Naive B cell (primary cell): Measurements from ENCODE around the gene ARHGAP28. TPM values are rescaled to one million over a fixed set of nuclear protein-coding genes. Genes with fewer than 3 reads are reported as not detected.

Source experiments
- ATAC-seq, 2 donors: fragments of 150-1000 bp; cut with Tn5 transposase; 2 replicates each; pipeline ENCODE4 v1.10.0; 2021; ENCODE audit warnings: low read depth in 2 of 2, mild to moderate bottlenecking in 2 of 2, moderate library complexity in 2 of 2
- DNase-seq: peaks from one replicate; pipeline ENCODE4 v3.0.0; 2022
- H3K27ac Mint-ChIP-seq, 6 donors: one replicate each; pipeline ENCODE4 v1.8.0; 2020 to 2022; ENCODE audit warnings: mild to moderate bottlenecking in 6 of 6, mixed read lengths in 6 of 6, moderate library complexity in 5 of 6, inconsistent platforms in 2 of 6
- H3K27me3 Mint-ChIP-seq, 3 donors: one replicate each; pipeline ENCODE4 v1.8.0; 2021 to 2022; ENCODE audit warnings: mixed read lengths in 3 of 3, mild to moderate bottlenecking in 1 of 3
- H3K36me3 Mint-ChIP-seq, 2 donors: one replicate each; pipeline ENCODE4 v1.8.0; 2020 to 2022; ENCODE audit warnings: mixed read lengths in 2 of 2, inconsistent platforms in 1 of 2, mild to moderate bottlenecking in 1 of 2
- H3K4me1 Mint-ChIP-seq, 3 donors: one replicate each; pipeline ENCODE4 v1.8.0; 2020 to 2022; ENCODE audit warnings: mixed read lengths in 3 of 3, inconsistent platforms in 1 of 3, mild to moderate bottlenecking in 1 of 3, moderate library complexity in 1 of 3
- H3K4me3 Mint-ChIP-seq, 8 donors: one replicate each; pipeline ENCODE4 v1.8.0; 2020 to 2022; ENCODE audit warnings: mild to moderate bottlenecking in 8 of 8, mixed read lengths in 8 of 8, moderate library complexity in 8 of 8, inconsistent platforms in 2 of 8
- H3K9me3 Mint-ChIP-seq, 7 donors: one replicate each; pipeline ENCODE4 v1.8.0; 2020 to 2022; ENCODE audit warnings: mixed read lengths in 7 of 7, mild to moderate bottlenecking in 5 of 7, inconsistent platforms in 2 of 7, moderate library complexity in 1 of 7
- polyA plus RNA-seq, 6 donors: library from polyadenylated mRNA; unstranded; fragments of 300-500 nt; fragmentation: Illumina TruSeq; gene quantifications; one replicate each; pipeline ENCODE4 v1.2.3, GENCODE V29; 2021; ENCODE audit warnings: low read depth in 6 of 6

ARHGAP28 gene
- polyA plus RNA-seq, 6 donors from 2014 or later, result not detected

GRCh38 chr18:6759579-6759978, 30.1 kb downstream of the ARHGAP28 start:
- Mint-ChIP-seq H3K9me3 (peaks cover 0 to 9% (median 0%) of the 10 kb centered on the region in 7 donors), H3K27me3 (no peaks in the 10 kb centered on the region), H3K36me3 (no peaks in the 10 kb centered on the region), H3K27ac (no peak overlapping the region), H3K4me3 (no peak overlapping the region), H3K4me1 (no peaks in the 10 kb centered on the region)
- DNase-seq (no peak), ATAC-seq (no peak)

- no peaks in the 10 kb centered on the region for H3K27me3 Mint-ChIP-seq
- H3K27ac Mint-ChIP-seq, result no peak overlapping the region
- no peak for DNase-seq
- H3K4me1 Mint-ChIP-seq, result no peaks in the 10 kb centered on the region
- ATAC-seq, result no peak
- H3K36me3 Mint-ChIP-seq, result no peaks in the 10 kb centered on the region
- no peak overlapping the region for H3K4me3 Mint-ChIP-seq
- peaks cover 3 to 19% (median 4%) of the 10 kb centered on the region in 7 donors for H3K9me3 Mint-ChIP-seq
These were observed 34.0 kb downstream of the ARHGAP28 start for GRCh38 chr18:6763524-6763923.

GRCh38 chr18:6764382-6764781, 34.9 kb downstream of the ARHGAP28 start:
- Mint-ChIP-seq H3K4me3 (no peak overlapping the region), H3K27ac (no peak overlapping the region), H3K9me3 (peaks cover 3 to 19% (median 4%) of the 10 kb centered on the region in 7 donors), H3K4me1 (no peaks in the 10 kb centered on the region), H3K27me3 (no peaks in the 10 kb centered on the region), H3K36me3 (no peaks in the 10 kb centered on the region)
- DNase-seq (no peak), ATAC-seq (no peak)

GRCh38 chr18:6773777-6774176, 44.3 kb downstream of the ARHGAP28 start:
- peaks cover 0 to 8% (median 2%) of the 10 kb centered on the region in 7 donors for H3K9me3 Mint-ChIP-seq
- no peaks in the 10 kb centered on the region for H3K4me1 Mint-ChIP-seq
- H3K36me3 Mint-ChIP-seq, result no peaks in the 10 kb centered on the region
- no peak for ATAC-seq
- DNase-seq, result no peak
- H3K27me3 Mint-ChIP-seq, result peaks cover 0 to 4% (median 0%) of the 10 kb centered on the region in 3 donors
- H3K4me3 Mint-ChIP-seq, result no peak overlapping the region
- no peak overlapping the region for H3K27ac Mint-ChIP-seq

- H3K27ac Mint-ChIP-seq, result no peak overlapping the region
- ATAC-seq (no peak), DNase-seq (no peak)
- H3K4me3 Mint-ChIP-seq, result no peak overlapping the region
- H3K4me1 Mint-ChIP-seq, result no peaks in the 10 kb centered on the region
- H3K36me3 Mint-ChIP-seq, result no peaks in the 10 kb centered on the region
- peaks cover 0 to 12% (median 2%) of the 10 kb centered on the region in 7 donors for H3K9me3 Mint-ChIP-seq
- H3K27me3 Mint-ChIP-seq, result peaks cover 0 to 4% (median 0%) of the 10 kb centered on the region in 3 donors
These were observed 45.7 kb downstream of the ARHGAP28 start for GRCh38 chr18:6775237-6775636.

GRCh38 chr18:6775702-6776101, 46.2 kb downstream of the ARHGAP28 start:
- no peaks in the 10 kb centered on the region for H3K4me1 Mint-ChIP-seq
- peaks cover 0 to 12% (median 2%) of the 10 kb centered on the region in 7 donors for H3K9me3 Mint-ChIP-seq
- H3K27me3 Mint-ChIP-seq, result peaks cover 0 to 4% (median 0%) of the 10 kb centered on the region in 3 donors
- H3K4me3 Mint-ChIP-seq, result no peak overlapping the region
- no peak for DNase-seq
- no peak for ATAC-seq
- no peaks in the 10 kb centered on the region for H3K36me3 Mint-ChIP-seq
- H3K27ac Mint-ChIP-seq, result no peak overlapping the region

GRCh38 chr18:6776188-6776587, 46.7 kb downstream of the ARHGAP28 start:
- ATAC-seq (no peak), DNase-seq (no peak)
- peaks cover 0 to 12% (median 2%) of the 10 kb centered on the region in 7 donors for H3K9me3 Mint-ChIP-seq
- H3K4me1 Mint-ChIP-seq, result no peaks in the 10 kb centered on the region
- H3K4me3 Mint-ChIP-seq, result no peak overlapping the region
- H3K27me3 Mint-ChIP-seq, result peaks cover 0 to 4% (median 0%) of the 10 kb centered on the region in 3 donors
- no peak overlapping the region for H3K27ac Mint-ChIP-seq
- no peaks in the 10 kb centered on the region for H3K36me3 Mint-ChIP-seq

- H3K4me1 Mint-ChIP-seq, result no peaks in the 10 kb centered on the region
- no peak overlapping the region for H3K4me3 Mint-ChIP-seq
- no peak for ATAC-seq
- peaks cover 0 to 12% (median 2%) of the 10 kb centered on the region in 7 donors for H3K9me3 Mint-ChIP-seq
- peaks cover 0 to 4% (median 0%) of the 10 kb centered on the region in 3 donors for H3K27me3 Mint-ChIP-seq
- no peak overlapping the region for H3K27ac Mint-ChIP-seq
- DNase-seq, result no peak
- H3K36me3 Mint-ChIP-seq, result no peaks in the 10 kb centered on the region
These were observed 48.0 kb downstream of the ARHGAP28 start for GRCh38 chr18:6777509-6777908.

- H3K27ac Mint-ChIP-seq, result no peak overlapping the region
- peaks cover 0 to 12% (median 2%) of the 10 kb centered on the region in 7 donors for H3K9me3 Mint-ChIP-seq
- H3K4me3 Mint-ChIP-seq, result no peak overlapping the region
- DNase-seq (no peak), ATAC-seq (no peak)
- H3K4me1 Mint-ChIP-seq, result no peaks in the 10 kb centered on the region
- peaks cover 0 to 4% (median 0%) of the 10 kb centered on the region in 3 donors for H3K27me3 Mint-ChIP-seq
- H3K36me3 Mint-ChIP-seq, result no peaks in the 10 kb centered on the region
These were observed 49.1 kb downstream of the ARHGAP28 start for GRCh38 chr18:6778459-6779247.

GRCh38 chr18:6781142-6781714, 51.7 kb downstream of the ARHGAP28 start:
- Mint-ChIP-seq H3K27me3 (peaks cover 0 to 4% (median 0%) of the 10 kb centered on the region in 3 donors), H3K9me3 (peaks cover 1 to 12% (median 2%) of the 10 kb centered on the region in 7 donors), H3K27ac (no peak overlapping the region), H3K4me1 (no peaks in the 10 kb centered on the region), H3K36me3 (no peaks in the 10 kb centered on the region), H3K4me3 (no peak overlapping the region)
- ATAC-seq (no peak), DNase-seq (no peak)

GRCh38 chr18:6781796-6782195, 52.3 kb downstream of the ARHGAP28 start:
- Mint-ChIP-seq H3K27me3 (peaks cover 0 to 4% (median 0%) of the 10 kb centered on the region in 3 donors), H3K4me1 (no peaks in the 10 kb centered on the region), H3K4me3 (peak overlapping the region in 1 of 8 donors; percentile 27), H3K9me3 (peaks cover 1 to 9% (median 2%) of the 10 kb centered on the region in 7 donors), H3K27ac (peak overlapping the region in 1 of 6 donors; percentile 24), H3K36me3 (no peaks in the 10 kb centered on the region)
- DNase-seq (no peak), ATAC-seq (no peak)

- H3K27ac Mint-ChIP-seq, result no peak overlapping the region
- no peaks in the 10 kb centered on the region for H3K36me3 Mint-ChIP-seq
- DNase-seq, result no peak
- no peaks in the 10 kb centered on the region for H3K27me3 Mint-ChIP-seq
- peaks cover 0 to 5% (median 1%) of the 10 kb centered on the region in 7 donors for H3K9me3 Mint-ChIP-seq
- ATAC-seq, result no peak
- no peaks in the 10 kb centered on the region for H3K4me1 Mint-ChIP-seq
- H3K4me3 Mint-ChIP-seq, result no peak overlapping the region
These were observed 53.3 kb downstream of the ARHGAP28 start for GRCh38 chr18:6782861-6783260.

GRCh38 chr18:6784046-6784445, 54.5 kb downstream of the ARHGAP28 start:
- Mint-ChIP-seq H3K4me3 (no peak overlapping the region), H3K4me1 (no peaks in the 10 kb centered on the region), H3K27ac (no peak overlapping the region), H3K27me3 (no peaks in the 10 kb centered on the region), H3K9me3 (peaks cover 0 to 5% (median 2%) of the 10 kb centered on the region in 7 donors), H3K36me3 (no peaks in the 10 kb centered on the region)
- no peak for ATAC-seq
- no peak for DNase-seq

- H3K36me3 Mint-ChIP-seq, result no peaks in the 10 kb centered on the region
- H3K4me1 Mint-ChIP-seq, result no peaks in the 10 kb centered on the region
- no peak overlapping the region for H3K4me3 Mint-ChIP-seq
- H3K27ac Mint-ChIP-seq, result no peak overlapping the region
- no peak for ATAC-seq
- peaks cover 0 to 5% (median 1%) of the 10 kb centered on the region in 7 donors for H3K9me3 Mint-ChIP-seq
- no peak for DNase-seq
- H3K27me3 Mint-ChIP-seq, result no peaks in the 10 kb centered on the region
These were observed 55.5 kb downstream of the ARHGAP28 start for GRCh38 chr18:6785001-6785400.
